Osteoblast (primary cell): ENCODE data around the gene CAMTA1. TPM values are rescaled to one million over a fixed set of nuclear protein-coding genes. Genes with fewer than 3 reads are reported as not detected.
"Not testable (repeated sequence)": the region's sequence is repeated elsewhere in the genome, so short reads cannot be mapped to it uniquely, and the experiment has no call there.

Experiments
- DNase-seq: peaks from one replicate; pipeline ENCODE4 v3.0.0; 2011; ENCODE audit warnings: low spot score, mixed read lengths; ENCODE audit not compliant: insufficient read length; ENCODE audit errors: missing footprints
- H2AFZ ChIP-seq: 2 replicates; pipeline ENCODE4 v1.6.0; 2011; ENCODE audit warnings: mild to moderate bottlenecking, low read length
- H3K27ac ChIP-seq: 2 replicates; pipeline ENCODE4 v1.5.1; 2011; ENCODE audit warnings: mild to moderate bottlenecking, low read depth, low read length, moderate library complexity
- H3K27me3 ChIP-seq: 2 replicates; pipeline ENCODE4 v1.6.0; 2012; ENCODE audit warnings: mild to moderate bottlenecking, control low read depth, inconsistent platforms, low read length, moderate library complexity; ENCODE audit not compliant: insufficient read depth
- H3K36me3 ChIP-seq: 2 replicates; pipeline ENCODE4 v1.5.1; 2011; ENCODE audit warnings: mild to moderate bottlenecking, low read length, control low read depth, moderate library complexity; ENCODE audit not compliant: insufficient read depth
- H3K4me1 ChIP-seq: 2 replicates; pipeline ENCODE4 v1.5.1; 2011; ENCODE audit warnings: mild to moderate bottlenecking, low read length, control low read depth, moderate library complexity; ENCODE audit not compliant: insufficient read depth
- H3K4me2 ChIP-seq: 2 replicates; pipeline ENCODE4 v1.6.0; 2011; ENCODE audit warnings: mild to moderate bottlenecking, low read length; ENCODE audit not compliant: insufficient read depth
- H3K4me3 ChIP-seq: fragments of 200-600 bp; sonication (generic); 3 replicates; pipeline ENCODE4 v1.5.1; 2012; ENCODE audit warnings: mild to moderate bottlenecking, low read length, inconsistent platforms; ENCODE audit not compliant: insufficient read depth
- H3K79me2 ChIP-seq: 2 replicates; pipeline ENCODE4 v1.6.0; 2012; ENCODE audit warnings: mild to moderate bottlenecking, low read length, control low read depth, inconsistent platforms; ENCODE audit not compliant: insufficient read depth
- H3K9me3 ChIP-seq: 2 replicates; pipeline ENCODE4 v1.5.1; 2011; ENCODE audit warnings: low read depth, low read length, control low read depth
- H4K20me1 ChIP-seq: 2 replicates; pipeline ENCODE4 v1.6.0; 2012; ENCODE audit warnings: mild to moderate bottlenecking, low read length, control low read depth; ENCODE audit not compliant: insufficient read depth
- total RNA-seq: library from RNA; depleted of rRNA; stranded (reverse); fragments of >200 nt; gene quantifications from 2 replicates; pipeline ENCODE4 v1.2.3, GENCODE V29; 2012
- TF ChIP-seq, protein P1 (sequence below): IDR thresholded peaks from 2 replicates; pipeline ENCODE4 v1.5.1; 2011; ENCODE audit warnings: mild to moderate bottlenecking, low read depth, low read length, moderate library complexity; ENCODE audit errors: extremely low read depth

CAMTA1 gene
- total RNA-seq, 1 donor, result 47.4 TPM

DNA sequence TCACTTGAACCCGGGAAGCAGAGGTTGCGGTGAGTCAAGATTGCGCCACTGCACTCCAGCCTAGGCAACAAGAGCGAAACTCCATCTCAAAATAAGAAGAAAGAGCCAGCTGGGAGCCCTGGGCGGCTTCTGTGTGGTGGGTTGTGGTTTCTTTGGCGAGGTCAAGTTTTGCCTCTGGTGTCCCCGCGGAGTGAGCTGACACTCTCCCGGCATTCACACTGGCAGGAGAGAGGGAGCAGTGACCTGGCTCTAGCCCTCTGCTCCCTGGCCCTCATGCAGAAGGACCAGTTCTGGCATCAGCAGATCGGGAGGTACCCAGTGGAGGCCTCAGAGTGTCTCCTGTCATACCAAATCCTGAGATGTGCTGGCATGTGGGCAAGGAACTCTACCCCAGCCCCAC is 904.8 kb downstream of the CAMTA1 start:
- Histone ChIP-seq H3K4me2 (no peak overlapping the region), H4K20me1 (no peaks in the 10 kb centered on the region), H3K27me3 (peaks cover 3% of the 10 kb centered on the region), H3K36me3 (no peaks in the 10 kb centered on the region), H3K4me3 (no peak overlapping the region), H2AFZ (no peak overlapping the region), H3K79me2 (no peaks in the 10 kb centered on the region), H3K27ac (no peak overlapping the region), H3K4me1 (no peaks in the 10 kb centered on the region), H3K9me3 (no peaks in the 10 kb centered on the region)
- DNase-seq, result no peak
- TF ChIP-seq, protein P1, sequence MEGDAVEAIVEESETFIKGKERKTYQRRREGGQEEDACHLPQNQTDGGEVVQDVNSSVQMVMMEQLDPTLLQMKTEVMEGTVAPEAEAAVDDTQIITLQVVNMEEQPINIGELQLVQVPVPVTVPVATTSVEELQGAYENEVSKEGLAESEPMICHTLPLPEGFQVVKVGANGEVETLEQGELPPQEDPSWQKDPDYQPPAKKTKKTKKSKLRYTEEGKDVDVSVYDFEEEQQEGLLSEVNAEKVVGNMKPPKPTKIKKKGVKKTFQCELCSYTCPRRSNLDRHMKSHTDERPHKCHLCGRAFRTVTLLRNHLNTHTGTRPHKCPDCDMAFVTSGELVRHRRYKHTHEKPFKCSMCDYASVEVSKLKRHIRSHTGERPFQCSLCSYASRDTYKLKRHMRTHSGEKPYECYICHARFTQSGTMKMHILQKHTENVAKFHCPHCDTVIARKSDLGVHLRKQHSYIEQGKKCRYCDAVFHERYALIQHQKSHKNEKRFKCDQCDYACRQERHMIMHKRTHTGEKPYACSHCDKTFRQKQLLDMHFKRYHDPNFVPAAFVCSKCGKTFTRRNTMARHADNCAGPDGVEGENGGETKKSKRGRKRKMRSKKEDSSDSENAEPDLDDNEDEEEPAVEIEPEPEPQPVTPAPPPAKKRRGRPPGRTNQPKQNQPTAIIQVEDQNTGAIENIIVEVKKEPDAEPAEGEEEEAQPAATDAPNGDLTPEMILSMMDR, result no peak

DNA sequence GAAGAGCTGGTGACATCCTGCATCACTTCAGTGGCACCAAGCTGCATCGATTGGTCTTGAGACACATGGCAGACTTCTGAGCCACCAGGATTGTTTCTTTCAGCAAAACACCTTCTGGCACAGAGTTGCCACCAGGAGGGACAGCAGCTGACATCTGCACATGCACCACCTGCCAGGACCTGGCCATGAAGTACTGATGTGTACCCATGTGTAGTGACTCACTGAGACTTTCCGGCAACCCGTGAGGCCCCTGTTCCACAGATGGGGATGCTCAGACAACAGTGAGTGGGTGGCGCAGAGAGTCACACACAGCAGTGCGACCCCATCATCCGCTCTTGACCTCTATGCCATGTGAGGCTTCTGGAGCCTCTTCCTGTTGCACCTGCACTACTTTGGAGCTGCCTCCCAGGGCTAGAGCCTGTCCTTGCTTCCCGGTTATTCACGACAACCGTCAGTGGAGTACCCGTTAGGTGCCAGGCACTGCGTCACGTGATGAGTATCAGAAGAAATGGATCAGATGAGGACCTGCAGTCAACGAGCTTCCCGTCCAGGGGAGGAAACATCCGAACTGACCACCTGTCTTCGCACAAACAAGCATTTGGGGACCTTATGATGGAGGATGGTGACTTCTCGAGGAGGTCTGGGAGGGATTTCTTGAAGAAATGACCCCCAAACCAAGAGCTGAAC is 905.4 kb downstream of the CAMTA1 start:
- Histone ChIP-seq H3K27ac (no peak overlapping the region), H3K4me2 (no peak overlapping the region), H2AFZ (no peak overlapping the region), H3K9me3 (no peaks in the 10 kb centered on the region), H3K36me3 (no peaks in the 10 kb centered on the region), H3K4me3 (no peak overlapping the region), H4K20me1 (no peaks in the 10 kb centered on the region), H3K79me2 (no peaks in the 10 kb centered on the region), H3K4me1 (no peaks in the 10 kb centered on the region), H3K27me3 (peaks cover 3% of the 10 kb centered on the region)
- TF ChIP-seq, protein P1, result no peak
- DNase-seq, result peak; percentile 34

DNA sequence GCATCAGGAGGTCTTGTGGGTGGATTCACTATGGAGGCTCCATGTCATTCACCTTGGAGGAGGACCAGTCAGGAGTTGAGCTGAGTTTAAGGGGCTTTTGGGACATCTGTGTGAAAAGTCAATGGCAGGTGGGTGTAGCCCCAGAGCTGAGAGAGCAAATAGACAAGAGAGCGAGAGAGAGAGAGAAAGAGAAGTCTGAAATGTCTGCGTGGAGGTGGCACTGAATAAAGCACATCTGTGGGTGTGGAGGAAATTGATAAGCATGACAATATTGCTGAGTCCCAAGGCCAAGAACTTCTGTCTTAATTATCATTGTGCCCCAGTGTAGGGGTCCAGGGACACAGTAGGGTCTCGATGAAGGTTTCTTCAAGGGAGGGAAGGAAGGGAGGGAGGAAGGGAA is 906.3 kb downstream of the CAMTA1 start:
- no peaks in the 10 kb centered on the region for H3K4me1 ChIP-seq
- TF ChIP-seq, protein P1, result no peak
- no peaks in the 10 kb centered on the region for H3K9me3 ChIP-seq
- no peak overlapping the region for H2AFZ ChIP-seq
- no peak overlapping the region for H3K4me3 ChIP-seq
- no peak overlapping the region for H3K4me2 ChIP-seq
- peaks cover 3% of the 10 kb centered on the region for H3K27me3 ChIP-seq
- H3K36me3 ChIP-seq, result no peaks in the 10 kb centered on the region
- H3K27ac ChIP-seq, result no peak overlapping the region
- no peaks in the 10 kb centered on the region for H3K79me2 ChIP-seq
- DNase-seq, result no peak
- no peaks in the 10 kb centered on the region for H4K20me1 ChIP-seq

DNA sequence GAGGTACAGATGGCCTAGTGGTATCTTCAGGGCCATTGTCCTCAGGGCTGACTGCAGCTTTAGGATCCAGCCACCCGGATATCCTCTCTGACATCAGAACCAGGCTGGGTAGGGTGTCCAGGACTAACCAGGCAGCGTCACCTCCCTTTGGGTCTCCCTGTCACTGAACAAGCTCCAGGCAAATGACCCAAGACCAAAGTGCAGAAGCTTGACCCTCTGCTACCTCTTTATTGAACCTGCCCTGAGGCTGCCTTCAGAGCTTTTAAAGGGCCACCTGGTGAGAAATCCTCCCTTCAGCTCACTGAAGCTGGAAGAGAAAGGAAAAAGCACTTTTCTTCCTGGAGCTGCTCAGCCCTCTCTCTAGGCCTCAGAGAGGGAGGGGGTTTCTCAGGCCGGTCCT is 906.8 kb downstream of the CAMTA1 start:
- Histone ChIP-seq H2AFZ (no peak overlapping the region), H4K20me1 (no peaks in the 10 kb centered on the region), H3K4me3 (no peak overlapping the region), H3K79me2 (no peaks in the 10 kb centered on the region), H3K4me2 (no peak overlapping the region), H3K36me3 (no peaks in the 10 kb centered on the region), H3K27me3 (peaks cover 2% of the 10 kb centered on the region), H3K27ac (no peak overlapping the region), H3K4me1 (no peaks in the 10 kb centered on the region), H3K9me3 (no peaks in the 10 kb centered on the region)
- TF ChIP-seq, protein P1, result no peak
- no peak for DNase-seq

DNA sequence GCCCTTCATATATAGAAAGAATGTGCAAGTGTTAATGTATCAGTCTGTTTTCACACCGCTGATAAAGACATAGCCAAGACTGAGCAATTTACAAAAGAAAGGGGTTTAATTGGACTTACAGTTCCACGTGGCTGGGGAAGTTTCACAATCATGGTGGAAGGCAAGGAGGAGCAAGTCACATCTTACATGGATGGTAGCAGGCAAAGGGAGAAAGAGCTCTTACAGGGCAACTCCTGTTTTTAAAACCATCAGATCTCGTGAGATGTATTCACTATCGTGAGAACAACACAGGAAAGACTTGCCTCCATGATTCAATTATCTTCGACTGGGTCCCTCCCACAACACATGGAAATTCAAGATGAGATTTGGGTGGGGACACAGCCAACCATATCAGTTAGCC is 907.8 kb downstream of the CAMTA1 start:
- H3K27ac ChIP-seq, H3K4me2 ChIP-seq, H3K4me3 ChIP-seq, H3K27me3 ChIP-seq, H3K79me2 ChIP-seq, H3K4me1 ChIP-seq, DNase-seq, H3K9me3 ChIP-seq, H2AFZ ChIP-seq, H3K36me3 ChIP-seq, H4K20me1 ChIP-seq: not testable (repeated sequence)
